IMR-90 (cell line): ENCODE data around the gene UGT1A7. TPM values are rescaled to one million over a fixed set of nuclear protein-coding genes. Genes with fewer than 3 reads are reported as not detected.

ENCODE experiments used
- ATAC-seq: fragments of 200-7000 bp; cut with Tn5 transposase; 2 replicates; pipeline ENCODE4 v1.9.1; 2020; ENCODE audit warnings: low read depth, mild to moderate bottlenecking, moderate library complexity
- BruUV-seq: library from RNA; stranded (reverse); fragments of 400-500 nt; replicated peaks from 2 replicates; lab custom pipeline; 2021; lab: Mats Ljungman, UMichigan
- CTCF ChIA-PET: fragments of 300-600 bp; formaldehyde crosslinking; extraction: SDS; loops from one replicate; lab custom pipeline; 2021; ENCODE audit warnings: antibody characterized with exemption; lab: Yijun Ruan, JAX
- POLR2A ChIA-PET: fragments of 300-600 bp; sonication (Branson Sonifier 250); formaldehyde crosslinking; loops from one replicate; lab custom pipeline; 2022; ENCODE audit warnings: antibody characterized with exemption; ENCODE audit not compliant: unreplicated experiment; lab: Charles Lee
- DNase-seq: peaks from one replicate; pipeline ENCODE4 v3.0.0; 2013
- H2AFZ ChIP-seq: replicated peaks from 2 replicates; pipeline ENCODE3; 2013; ENCODE audit warnings: low read length, mild to moderate bottlenecking; ENCODE audit not compliant: poor library complexity
- H2AK5ac ChIP-seq: 2 replicates; pipeline ENCODE4 v1.6.1; 2013; ENCODE audit warnings: low read depth, low read length, inconsistent platforms
- H2AK9ac ChIP-seq: replicated peaks from 2 replicates; pipeline ENCODE3; 2013; ENCODE audit warnings: mild to moderate bottlenecking, low read depth, low read length, moderate library complexity; ENCODE audit not compliant: poor library complexity
- H2BK120ac ChIP-seq: 2 replicates; pipeline ENCODE4 v1.6.1; 2013; ENCODE audit warnings: low read depth, low read length, inconsistent platforms
- H2BK15ac ChIP-seq: 3 replicates; pipeline ENCODE4 v1.6.1; 2013; ENCODE audit warnings: low read depth, low read length, inconsistent platforms
- H2BK20ac ChIP-seq: 2 replicates; pipeline ENCODE4 v1.6.1; 2013; ENCODE audit warnings: low read depth, mild to moderate bottlenecking, inconsistent platforms, low read length, moderate library complexity
- H2BK5ac ChIP-seq: 2 replicates; pipeline ENCODE4 v1.6.1; 2013; ENCODE audit warnings: mild to moderate bottlenecking, low read depth, low read length, inconsistent platforms; ENCODE audit not compliant: poor library complexity, severe bottlenecking
- H3K14ac ChIP-seq: replicated peaks from 2 replicates; pipeline ENCODE4 v1.6.1; 2013; ENCODE audit warnings: low read depth, low read length, inconsistent platforms
- H3K18ac ChIP-seq: 2 replicates; pipeline ENCODE4 v1.6.1; 2013; ENCODE audit warnings: low read depth, low read length, control low read depth
- H3K23ac ChIP-seq: 2 replicates; pipeline ENCODE4 v1.6.1; 2013; ENCODE audit warnings: low read depth, low read length, inconsistent platforms
- H3K27ac ChIP-seq: 2 replicates; pipeline ENCODE4 v1.5.1; 2013; ENCODE audit warnings: mild to moderate bottlenecking, control low read depth, low read length; ENCODE audit not compliant: insufficient read depth
- H3K27me3 ChIP-seq: 2 replicates; pipeline ENCODE4 v1.6.1; 2013; ENCODE audit warnings: low read length; ENCODE audit not compliant: control insufficient read depth, insufficient read depth
- H3K36me3 ChIP-seq: 2 replicates; pipeline ENCODE4 v1.6.1; 2013; ENCODE audit warnings: low read length, mixed read lengths; ENCODE audit not compliant: control insufficient read depth, insufficient read depth
- H3K4ac ChIP-seq: 2 replicates; pipeline ENCODE4 v1.6.1; 2013; ENCODE audit warnings: low read depth, low read length, inconsistent platforms
- H3K4me1 ChIP-seq: 2 replicates; pipeline ENCODE4 v1.6.1; 2013; ENCODE audit warnings: low read length, mixed read lengths; ENCODE audit not compliant: control insufficient read depth, insufficient read depth
- H3K4me2 ChIP-seq: 2 replicates; pipeline ENCODE4 v1.6.1; 2013; ENCODE audit warnings: low read depth, mild to moderate bottlenecking, control low read depth, low read length, moderate library complexity
- H3K4me3 ChIP-seq: 2 replicates; pipeline ENCODE4 v1.5.1; 2013; ENCODE audit warnings: low read depth, mild to moderate bottlenecking, control low read depth, low read length, moderate library complexity; ENCODE audit not compliant: insufficient read depth
- H3K56ac ChIP-seq: 2 replicates; pipeline ENCODE4 v1.6.1; 2013; ENCODE audit warnings: low read length, inconsistent platforms; ENCODE audit not compliant: insufficient read depth; ENCODE audit errors: extremely low read depth
- H3K79me1 ChIP-seq, 2 experiments: 2 replicates each; pipeline ENCODE4 v1.6.1; 2013; ENCODE audit warnings: low read length in 2 of 2, inconsistent platforms in 1 of 2, low read depth in 1 of 2
- H3K9ac ChIP-seq: 2 replicates; pipeline ENCODE4 v1.6.1; 2013; ENCODE audit warnings: low read depth, low read length, control low read depth
- H3K9me1 ChIP-seq: 2 replicates; pipeline ENCODE4 v1.6.1; 2013; ENCODE audit warnings: low read length, inconsistent platforms; ENCODE audit not compliant: insufficient read depth
- H3K9me3 ChIP-seq: 2 replicates; pipeline ENCODE4 v1.6.1; 2013; ENCODE audit warnings: low read length; ENCODE audit not compliant: control insufficient read depth, insufficient read depth
- H4K20me1 ChIP-seq: 2 replicates; pipeline ENCODE4 v1.6.1; 2013; ENCODE audit warnings: low read length, inconsistent platforms; ENCODE audit not compliant: insufficient read depth
- H4K5ac ChIP-seq: 2 replicates; pipeline ENCODE4 v1.6.1; 2013; ENCODE audit warnings: mild to moderate bottlenecking, low read depth, low read length, control low read depth
- H4K8ac ChIP-seq, 2 experiments: 2 replicates each; pipeline ENCODE4 v1.6.1; 2013; ENCODE audit warnings: low read depth in 2 of 2, low read length in 2 of 2, control low read depth in 1 of 2, inconsistent platforms in 1 of 2
- H4K91ac ChIP-seq: 2 replicates; pipeline ENCODE4 v1.6.1; 2013; ENCODE audit warnings: low read depth, low read length, inconsistent platforms; ENCODE audit not compliant: insufficient read depth
- BHLHE40 ChIP-seq: fragments of 150-350 bp; IDR thresholded peaks from 2 replicates; pipeline ENCODE4 v1.6.1; 2016; ENCODE audit warnings: mild to moderate bottlenecking, low read depth, low read length
- CHD1 ChIP-seq: IDR thresholded peaks from 2 replicates; pipeline ENCODE4 v1.6.1; 2012; ENCODE audit warnings: low read depth, low read length, improper control_type of control experiment
- ELK1 ChIP-seq: fragments of 150-350 bp; IDR thresholded peaks from 2 replicates; pipeline ENCODE4 v1.6.1; 2016; ENCODE audit warnings: low read depth, mild to moderate bottlenecking, low read length, moderate library complexity, borderline replicate concordance
- FOS ChIP-seq: fragments of 150-350 bp; IDR thresholded peaks from 2 replicates; pipeline ENCODE4 v1.6.1; 2016; ENCODE audit warnings: low read depth, low read length
- MAFK ChIP-seq: IDR thresholded peaks from 2 replicates; pipeline ENCODE4 v1.6.1; 2012; ENCODE audit warnings: low read depth, low read length, improper control_type of control experiment
- MAZ ChIP-seq: IDR thresholded peaks from 2 replicates; pipeline ENCODE4 v1.6.1; 2012; ENCODE audit warnings: low read depth, mild to moderate bottlenecking, low read length, improper control_type of control experiment, moderate library complexity, borderline replicate concordance
- NFE2L2 ChIP-seq: fragments of 150-350 bp; IDR thresholded peaks from 2 replicates; pipeline ENCODE4 v1.6.1; 2016; ENCODE audit warnings: low read depth, mild to moderate bottlenecking, low read length
- POLR2A ChIP-seq: IDR thresholded peaks from 2 replicates; pipeline ENCODE4 v1.6.1; 2012; ENCODE audit warnings: mild to moderate bottlenecking, low read depth, low read length
- RAD21 ChIP-seq: IDR thresholded peaks from 2 replicates; pipeline ENCODE4 v1.6.1; 2012; ENCODE audit warnings: low read length, improper control_type of control experiment
- RCOR1 ChIP-seq: IDR thresholded peaks from 2 replicates; pipeline ENCODE4 v1.6.1; 2012; ENCODE audit warnings: mild to moderate bottlenecking, low read length, improper control_type of control experiment; ENCODE audit not compliant: insufficient replicate concordance
- RFX5 ChIP-seq: IDR thresholded peaks from 2 replicates; pipeline ENCODE4 v1.8.0; 2012; ENCODE audit warnings: low read depth, mild to moderate bottlenecking, low read length, moderate library complexity
- SMC3 ChIP-seq: fragments of 150-350 bp; IDR thresholded peaks from 2 replicates; pipeline ENCODE4 v1.6.1; 2016; ENCODE audit warnings: low read depth, mild to moderate bottlenecking, antibody characterized with exemption, low read length, moderate library complexity
- WGBS, 2 experiments: methylation state at CpG; one replicate each; pipeline versions ENCODE4 v1.1.5 to v1.1.7; 2013; ENCODE audit warnings: missing lambda C conversion rate in 2 of 2; ENCODE audit not compliant: insufficient read length in 1 of 2; ENCODE audit errors: extremely low coverage in 2 of 2; 5-methylcytosine and 5-hydroxymethylcytosine counted together
- dilution Hi-C: fragments of 300-500 bp; cut with HindIII; formaldehyde crosslinking; loops from one replicate; pipeline ENCODE4 v1.14.3; 2018; ENCODE audit warnings: low sequenced_read_pairs; ENCODE audit not compliant: unreplicated experiment
- in situ Hi-C: fragments of 300-500 bp; cut with MboI; formaldehyde crosslinking; loops from 3 replicates; pipeline ENCODE4 v1.14.3; 2019; ENCODE audit warnings: low sequenced_read_pairs, inconsistent platforms, mixed read lengths
- intact Hi-C: fragments of 100-400 bp; cut with micrococcal nuclease; formaldehyde crosslinking; loops from 2 replicates; pipeline ENCODE4 v1.10.0; 2022
- polyA plus RNA-seq, 3 experiments: library from polyadenylated mRNA; depleted of rRNA; stranded (reverse); fragments of >200 nt; gene quantifications; 2 replicates each; pipeline ENCODE4 v1.2.3, GENCODE V29; 2012; ENCODE audit warnings: low replicate concordance in 1 of 3
- total RNA-seq: library from RNA; depleted of rRNA; stranded (reverse); fragments of >200 nt; gene quantifications from 2 replicates; pipeline ENCODE4 v1.2.3, GENCODE V29; 2012
- TF ChIP-seq, protein P1 (sequence below): fragments of 150-350 bp; IDR thresholded peaks from 2 replicates; pipeline ENCODE4 v1.6.1; 2017; ENCODE audit warnings: mild to moderate bottlenecking, antibody characterized with exemption, low read length, low read depth
- TF ChIP-seq, protein P2 (sequence below): conservative IDR thresholded peaks from 2 replicates; pipeline ENCODE4 v1.5.1; 2012; ENCODE audit warnings: mild to moderate bottlenecking, low read depth, low read length, improper control_type of control experiment

Gene UGT1A7
- total and polyA plus RNA-seq, 2 of the 4 experiments (the other 2 are of a cell fraction): not detected

DNA sequence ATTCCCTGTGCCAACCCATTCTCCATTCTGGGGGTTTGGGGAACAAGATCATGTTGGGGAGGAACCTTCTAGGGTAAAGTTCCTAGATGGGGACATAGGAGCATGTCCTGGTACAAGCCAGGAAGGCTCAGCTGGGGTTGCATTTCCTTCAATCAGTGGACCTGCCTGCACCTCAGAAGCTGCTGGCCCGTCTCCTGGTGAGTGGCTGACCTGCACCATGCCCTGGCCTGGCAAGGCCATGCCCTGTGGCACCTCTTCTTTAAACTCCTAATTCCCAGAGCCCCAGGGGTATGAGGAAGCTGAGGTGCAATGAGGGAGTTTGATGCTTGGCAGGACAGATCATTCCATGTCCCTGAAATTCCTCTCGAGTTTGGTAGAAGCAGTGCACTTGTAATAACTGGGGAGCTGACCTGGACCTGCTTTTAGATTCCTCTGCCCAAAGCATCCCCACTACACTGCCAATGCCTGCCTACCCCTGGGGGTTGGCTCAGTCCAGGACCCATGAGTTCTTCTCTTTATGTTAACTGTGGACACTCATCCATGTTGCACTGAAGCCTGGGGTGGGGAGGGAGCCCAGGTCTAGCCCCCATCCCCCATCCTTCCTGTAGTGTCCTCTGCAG lies 121.7 kb downstream of the UGT1A7 start:
- Histone ChIP-seq H4K20me1 (no peaks in the 10 kb centered on the region), H3K4me2 (no peak overlapping the region), H3K9me3 (no peaks in the 10 kb centered on the region; the same call in 1 of the 2 replicates), H2BK120ac (no peak overlapping the region), H2AFZ (no peak overlapping the region), H2BK15ac (no peak overlapping the region), H2BK5ac (no peak overlapping the region), H3K9ac (no peak overlapping the region), H3K18ac (no peak overlapping the region), H2AK9ac (no peak overlapping the region), H3K4me3 (no peak overlapping the region), H2AK5ac (no peak overlapping the region), H3K56ac (no peak overlapping the region), H3K36me3 (no peaks in the 10 kb centered on the region), H3K14ac (no peak overlapping the region), H4K8ac (no peak overlapping the region), H3K27ac (no peak overlapping the region), H3K4ac (no peak overlapping the region), H3K27me3 (peaks cover 29% of the 10 kb centered on the region), H4K91ac (no peak overlapping the region), H3K9me1 (no peaks in the 10 kb centered on the region), H4K5ac (no peak overlapping the region), H3K23ac (no peak overlapping the region), H3K4me1 (no peaks in the 10 kb centered on the region), H2BK20ac (no peak overlapping the region), H3K79me1 (no peaks in the 10 kb centered on the region)
- dilution Hi-C loops: no loop called here
- no TSS peak for BruUV-seq
- ATAC-seq (no peak), DNase-seq (no peak)
- intact Hi-C loops: no loop called here
- in situ Hi-C loops: no loop called here
- TF ChIP-seq, protein P1, sequence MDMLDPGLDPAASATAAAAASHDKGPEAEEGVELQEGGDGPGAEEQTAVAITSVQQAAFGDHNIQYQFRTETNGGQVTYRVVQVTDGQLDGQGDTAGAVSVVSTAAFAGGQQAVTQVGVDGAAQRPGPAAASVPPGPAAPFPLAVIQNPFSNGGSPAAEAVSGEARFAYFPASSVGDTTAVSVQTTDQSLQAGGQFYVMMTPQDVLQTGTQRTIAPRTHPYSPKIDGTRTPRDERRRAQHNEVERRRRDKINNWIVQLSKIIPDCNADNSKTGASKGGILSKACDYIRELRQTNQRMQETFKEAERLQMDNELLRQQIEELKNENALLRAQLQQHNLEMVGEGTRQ: no peak
- no peak for TF ChIP-seq RCOR1
- no peak for TF ChIP-seq CHD1
- TF ChIP-seq, protein P2, sequence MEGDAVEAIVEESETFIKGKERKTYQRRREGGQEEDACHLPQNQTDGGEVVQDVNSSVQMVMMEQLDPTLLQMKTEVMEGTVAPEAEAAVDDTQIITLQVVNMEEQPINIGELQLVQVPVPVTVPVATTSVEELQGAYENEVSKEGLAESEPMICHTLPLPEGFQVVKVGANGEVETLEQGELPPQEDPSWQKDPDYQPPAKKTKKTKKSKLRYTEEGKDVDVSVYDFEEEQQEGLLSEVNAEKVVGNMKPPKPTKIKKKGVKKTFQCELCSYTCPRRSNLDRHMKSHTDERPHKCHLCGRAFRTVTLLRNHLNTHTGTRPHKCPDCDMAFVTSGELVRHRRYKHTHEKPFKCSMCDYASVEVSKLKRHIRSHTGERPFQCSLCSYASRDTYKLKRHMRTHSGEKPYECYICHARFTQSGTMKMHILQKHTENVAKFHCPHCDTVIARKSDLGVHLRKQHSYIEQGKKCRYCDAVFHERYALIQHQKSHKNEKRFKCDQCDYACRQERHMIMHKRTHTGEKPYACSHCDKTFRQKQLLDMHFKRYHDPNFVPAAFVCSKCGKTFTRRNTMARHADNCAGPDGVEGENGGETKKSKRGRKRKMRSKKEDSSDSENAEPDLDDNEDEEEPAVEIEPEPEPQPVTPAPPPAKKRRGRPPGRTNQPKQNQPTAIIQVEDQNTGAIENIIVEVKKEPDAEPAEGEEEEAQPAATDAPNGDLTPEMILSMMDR: no peak
- no peak for TF ChIP-seq BHLHE40
- TF ChIP-seq RAD21: no peak
- TF ChIP-seq NFE2L2: no peak
- TF ChIP-seq FOS: no peak
- TF ChIP-seq MAZ: no peak
- no peak for TF ChIP-seq SMC3
- no peak for TF ChIP-seq POLR2A
- no peak for TF ChIP-seq ELK1
- TF ChIP-seq RFX5: no peak
- TF ChIP-seq MAFK: no peak
- WGBS, 2 experiments: no CpG with 5 or more reads among the region's 2 CpGs
- ChIA-PET POLR2A (no interaction called here), CTCF (no interaction called here)
